ENCODE data around the gene CABP4.

CABP4 gene

GRCh38 chr11:67455054-67455453, at the start of gene CABP4:
Gene CABP4, plus strand, starts transcription at chr11:67455354. Its CDS starts 70 bp downstream, at chr11:67455424.
- DNase-seq (ENCODE audit: low read depth in 2 of 2) = no peak

- DNase-seq (ENCODE audit: low read depth in 2 of 2) = no peak
Observed at GRCh38 chr11:67405688-67406339, 49.3 kb upstream of the CABP4 start.

GRCh38 chr11:67406420-67406968, 48.7 kb upstream of the CABP4 start:
- DNase-seq (ENCODE audit: low read depth in 2 of 2) = no peak

GRCh38 chr11:67406969-67407687, 48.0 kb upstream of the CABP4 start:
- DNase-seq (ENCODE audit: low read depth in 2 of 2) = no peak

DNA sequence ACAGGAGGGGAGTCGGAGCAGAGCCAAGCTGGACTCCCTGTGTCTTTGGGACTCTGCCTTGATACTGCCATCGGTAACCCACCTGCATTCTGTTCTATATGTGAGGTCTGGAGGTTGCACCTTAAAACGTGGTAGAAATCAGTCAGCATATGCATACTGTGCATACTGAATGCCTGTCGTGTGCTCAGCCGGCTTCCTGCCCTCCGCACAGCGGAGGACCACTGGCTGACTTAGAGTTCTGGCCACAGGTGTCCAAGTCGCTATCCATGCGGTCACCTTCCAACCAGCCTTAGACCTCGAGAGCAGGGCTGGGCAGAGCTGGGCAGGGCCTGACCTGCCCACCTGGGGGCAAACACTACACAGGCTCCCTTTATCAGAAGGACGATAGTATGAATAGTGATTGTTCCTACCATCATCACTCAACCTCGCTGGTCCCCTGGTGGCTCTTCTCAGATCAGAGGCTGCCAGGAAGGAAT, 47.4 kb upstream of the CABP4 start:
- DNase-seq (ENCODE audit: low read depth in 2 of 2) = no peak

DNA sequence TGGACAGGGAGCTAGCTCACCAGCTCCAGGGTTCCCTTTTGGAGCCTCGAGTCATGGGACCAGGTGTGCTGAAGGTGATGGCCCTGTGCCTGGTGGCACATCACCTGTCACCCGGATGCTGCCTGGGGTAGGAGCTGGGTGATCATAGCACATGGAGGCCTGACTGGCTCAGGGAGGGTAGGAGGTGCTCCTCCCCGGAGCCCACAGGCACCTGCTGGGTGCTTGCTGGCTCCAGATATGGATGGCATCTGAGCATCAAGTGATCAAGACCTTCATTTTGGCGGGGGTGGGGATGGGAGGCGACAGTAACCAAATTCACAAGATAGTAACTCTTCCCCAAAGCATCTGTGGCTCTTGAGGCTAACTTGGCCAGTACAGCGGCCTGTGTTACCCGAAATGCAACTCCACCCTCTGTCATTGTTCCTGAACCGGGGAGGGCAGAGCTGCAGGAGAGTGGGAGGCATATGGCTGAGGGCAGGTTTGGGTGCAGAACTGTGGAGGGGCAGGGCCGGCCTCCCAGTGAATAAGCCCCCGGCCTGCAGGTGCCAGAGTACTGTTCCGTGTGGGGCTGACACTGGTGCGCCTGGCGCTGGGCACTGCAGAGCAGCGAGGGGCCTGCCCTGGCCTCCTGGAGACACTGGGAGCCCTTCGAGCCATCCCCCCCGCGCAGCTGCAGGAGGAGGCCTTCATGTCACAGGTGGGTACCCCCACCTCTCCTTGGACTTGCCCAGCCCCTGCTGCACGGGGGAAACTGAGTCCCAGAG, 46.5 kb upstream of the CABP4 start:
- DNase-seq (ENCODE audit: low read depth in 2 of 2) = no peak

DNA sequence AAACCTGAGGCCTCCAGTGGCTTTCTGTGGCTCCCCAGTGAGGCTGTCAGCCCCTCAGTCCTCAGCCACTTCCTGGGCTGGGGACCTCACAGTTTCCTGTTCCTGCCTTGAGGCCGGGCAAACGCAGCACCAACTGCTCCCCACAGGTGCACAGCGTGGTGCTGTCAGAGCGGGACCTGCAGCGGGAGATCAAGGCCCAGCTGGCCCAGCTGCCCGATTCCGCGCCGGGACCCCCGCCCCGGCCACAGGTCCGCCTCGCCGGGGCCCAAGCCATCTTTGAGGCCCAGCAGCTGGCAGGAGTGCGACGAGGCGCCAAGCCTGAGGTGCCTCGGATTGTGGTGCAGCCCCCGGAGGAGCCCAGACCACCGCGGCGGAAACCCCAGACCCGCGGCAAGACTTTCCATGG, 45.9 kb upstream of the CABP4 start:
- DNase-seq (ENCODE audit: low read depth in 2 of 2) = peak in 1 of 2 donors; percentile 60

DNA sequence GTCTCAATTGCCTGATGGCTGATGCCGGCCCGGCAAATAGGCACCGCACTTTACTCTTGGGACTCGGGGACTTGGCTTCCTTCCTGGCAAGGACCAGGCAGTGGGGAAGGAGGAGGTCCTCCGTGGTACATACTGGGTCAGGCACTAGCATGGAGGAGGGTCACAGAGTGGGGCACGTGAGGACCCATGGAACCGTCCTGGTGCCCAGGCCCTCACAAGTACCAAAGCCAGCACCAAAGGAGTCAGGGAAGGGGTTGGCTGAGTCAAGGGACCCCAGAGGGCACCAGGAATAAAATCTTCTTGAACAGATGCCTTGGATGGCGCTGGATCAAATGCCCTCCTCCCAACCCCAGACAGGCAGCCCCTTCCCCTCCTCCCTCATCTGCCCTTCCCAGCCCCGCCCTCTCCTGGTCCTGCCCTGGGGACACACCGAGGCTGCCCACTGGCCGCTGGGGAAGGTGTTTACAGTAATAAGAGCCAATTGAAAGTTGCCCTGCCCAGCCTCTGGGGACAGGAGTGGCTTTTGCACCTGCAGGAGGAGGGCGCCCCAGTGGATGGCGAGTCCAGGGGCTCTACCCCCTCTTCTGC, 45.3 kb upstream of the CABP4 start:
- DNase-seq (ENCODE audit: low read depth in 2 of 2) = no peak

DNA sequence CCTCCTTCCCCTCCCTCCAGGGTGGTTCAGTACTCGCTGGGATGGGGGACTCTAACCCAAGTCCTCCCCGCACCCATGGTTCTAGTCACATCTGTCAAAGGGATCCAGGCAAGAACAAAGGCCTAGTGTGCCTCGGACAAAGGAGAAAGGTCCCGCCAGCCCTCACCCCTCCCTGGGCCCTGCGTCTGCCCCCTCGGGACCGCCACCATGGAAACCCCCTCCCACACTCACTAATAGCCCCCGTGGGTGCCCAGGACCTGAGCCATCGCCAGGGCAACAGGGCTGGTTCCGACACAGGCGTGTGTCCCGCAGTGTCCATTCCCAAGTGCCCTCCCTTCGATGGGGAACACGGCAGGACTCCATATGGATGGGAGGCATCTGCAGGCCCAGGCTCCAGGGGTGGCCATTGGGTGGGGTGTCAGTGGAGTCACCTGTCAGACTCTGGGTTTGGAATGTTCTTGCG, 44.8 kb upstream of the CABP4 start:
- DNase-seq (ENCODE audit: low read depth in 2 of 2) = no peak

DNA sequence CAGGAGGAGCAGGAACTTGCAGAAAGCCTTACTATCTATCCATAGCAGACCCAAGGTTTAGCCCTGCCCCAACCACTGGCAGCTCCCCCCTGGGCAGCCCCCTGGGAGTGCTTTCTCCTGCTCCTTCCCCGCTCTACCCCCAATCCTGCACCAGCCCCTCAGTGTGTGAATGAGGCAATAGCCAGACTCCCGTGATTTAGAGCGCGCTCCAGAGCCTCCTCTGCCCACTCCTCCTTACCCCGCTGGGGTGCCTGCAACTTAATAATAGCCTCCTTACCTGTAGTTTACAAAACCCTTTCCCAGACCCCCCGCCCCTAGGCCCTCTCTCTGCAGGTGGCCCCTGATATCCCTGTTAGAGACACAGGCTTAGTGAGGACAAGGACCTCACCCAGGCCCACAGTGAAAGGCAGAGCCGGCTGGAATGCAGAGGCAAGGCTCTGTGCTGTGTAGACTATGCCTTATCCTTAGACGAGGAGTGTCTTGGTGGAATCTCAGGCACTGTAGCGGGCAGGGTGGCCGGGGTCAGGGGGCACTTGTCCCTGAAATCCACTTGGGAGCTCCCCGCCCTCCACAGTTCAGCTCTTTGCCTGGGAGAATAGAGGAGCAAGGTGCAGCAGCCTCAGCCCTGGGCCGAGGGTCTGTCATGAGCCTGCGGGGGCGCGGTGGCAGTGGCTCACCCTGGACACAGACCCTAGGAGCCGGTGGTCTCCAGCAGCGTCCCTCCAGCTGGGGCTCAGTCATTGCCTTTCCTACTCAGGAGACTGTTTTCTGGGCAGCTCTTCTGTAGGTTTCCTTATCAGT, 44.0 kb upstream of the CABP4 start:
- DNase-seq (ENCODE audit: low read depth in 2 of 2) = no peak

GRCh38 chr11:67411785-67412152, 43.4 kb upstream of the CABP4 start:
- no peak for DNase-seq (ENCODE audit: low read depth in 2 of 2)

GRCh38 chr11:67412495-67413179, 42.5 kb upstream of the CABP4 start:
- DNase-seq (ENCODE audit: low read depth in 2 of 2) = no peak

GRCh38 chr11:67413266-67413849, 41.8 kb upstream of the CABP4 start:
- DNase-seq (ENCODE audit: low read depth in 2 of 2) = no peak

DNA sequence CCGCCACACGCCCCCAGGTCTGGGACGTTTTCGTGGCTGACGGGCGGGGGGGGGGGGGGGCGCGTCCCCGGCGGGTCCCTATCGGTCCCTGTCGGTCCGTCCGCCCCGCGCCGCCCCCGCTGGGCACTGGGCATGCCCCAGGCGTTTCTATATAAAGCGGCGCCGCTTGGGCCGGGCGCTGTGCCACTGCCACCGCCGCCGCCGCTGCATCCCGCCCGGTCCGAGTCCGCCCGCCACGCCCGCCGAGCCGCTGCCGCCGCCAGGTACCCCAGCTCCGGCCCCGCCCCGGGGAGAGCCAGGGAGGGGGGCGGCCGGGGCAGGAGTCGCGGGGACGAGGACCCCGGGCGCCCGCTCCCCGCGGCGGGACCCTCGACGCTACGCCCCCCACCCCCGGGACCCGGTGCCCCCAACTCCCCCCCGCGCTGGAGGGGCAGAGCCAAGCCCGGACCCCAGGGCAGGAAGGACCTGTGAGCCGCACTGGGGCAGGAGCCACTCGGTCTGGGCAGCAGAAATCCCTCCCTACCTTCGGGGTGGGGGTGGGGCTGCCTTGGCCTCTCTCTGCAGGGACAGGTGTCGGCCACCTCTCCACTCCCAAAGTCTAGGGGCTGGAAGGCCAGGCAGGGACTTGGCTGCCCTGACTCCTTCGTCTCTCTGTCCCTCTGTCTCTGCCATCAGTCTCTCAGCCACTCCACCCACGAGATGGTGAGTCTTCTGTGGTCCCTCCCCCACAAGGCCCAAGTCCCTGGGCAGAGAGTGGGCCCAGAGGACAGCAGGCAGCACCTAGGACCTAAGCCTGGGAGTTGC, 39.5 kb upstream of the CABP4 start, which contains the start of gene CARNS1:
Gene CARNS1, plus strand, starts transcription at position 178 of the 804 bp plus-strand sequence. Its CDS starts 522 bp downstream, at position 700.
- no peak for DNase-seq (ENCODE audit: low read depth in 2 of 2)

DNA sequence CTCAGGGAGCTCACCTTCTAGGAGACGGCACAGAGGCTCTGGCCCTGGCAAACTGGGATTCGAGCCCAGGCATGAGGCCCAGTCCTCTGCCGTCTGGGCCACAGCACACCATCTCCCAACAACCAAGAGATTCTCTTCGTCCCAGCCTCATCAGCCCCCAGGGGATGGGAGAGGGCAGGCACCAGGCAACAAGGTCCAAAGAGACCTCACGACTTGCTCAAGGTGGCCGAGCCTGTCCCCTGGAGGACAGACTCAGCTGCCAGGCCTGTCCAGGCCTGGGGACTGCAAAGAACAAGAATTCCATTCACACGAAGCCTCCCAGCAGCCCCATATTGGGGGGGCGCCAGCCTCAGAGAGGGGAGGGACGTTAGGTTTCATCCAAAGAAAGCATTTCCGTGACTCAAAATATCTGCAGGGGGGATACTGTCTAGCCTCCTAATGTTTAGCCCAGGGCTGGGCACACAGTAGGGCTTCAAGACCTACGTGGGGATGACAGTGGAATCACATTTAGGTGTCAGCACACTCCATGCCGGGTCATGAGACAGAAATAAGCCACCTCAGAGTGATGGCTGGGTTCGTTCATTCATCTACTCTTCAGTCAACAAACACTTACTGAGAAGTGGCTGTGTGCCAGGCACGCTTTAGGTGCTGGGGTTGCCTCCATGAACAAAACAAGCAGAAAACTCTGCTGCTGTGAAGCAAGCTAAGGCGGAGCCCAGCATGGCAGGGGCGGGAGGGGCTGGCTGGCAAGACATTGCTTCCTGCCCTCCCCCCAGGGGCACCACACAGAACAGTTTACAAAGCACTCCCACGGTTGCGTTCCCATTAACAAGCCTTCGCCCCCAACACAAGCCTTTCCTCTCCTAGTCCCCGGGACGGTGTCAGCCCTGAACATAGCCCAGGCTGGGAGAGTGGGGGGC, 38.5 kb upstream of the CABP4 start:
- no peak for DNase-seq (ENCODE audit: low read depth in 2 of 2)

- DNase-seq (ENCODE audit: low read depth in 2 of 2) = no peak
Observed at GRCh38 chr11:67417425-67417824, 37.7 kb upstream of the CABP4 start.

GRCh38 chr11:67418476-67419281, 36.5 kb upstream of the CABP4 start:
- DNase-seq (ENCODE audit: low read depth in 2 of 2) = no peak
